ENCODE results near the gene ALPP. TPM values are rescaled to one million over a fixed set of nuclear protein-coding genes. Genes with fewer than 3 reads are reported as not detected.

The ALPP gene
- total and polyA plus RNA-seq, 7 donors: not detected

DNA sequence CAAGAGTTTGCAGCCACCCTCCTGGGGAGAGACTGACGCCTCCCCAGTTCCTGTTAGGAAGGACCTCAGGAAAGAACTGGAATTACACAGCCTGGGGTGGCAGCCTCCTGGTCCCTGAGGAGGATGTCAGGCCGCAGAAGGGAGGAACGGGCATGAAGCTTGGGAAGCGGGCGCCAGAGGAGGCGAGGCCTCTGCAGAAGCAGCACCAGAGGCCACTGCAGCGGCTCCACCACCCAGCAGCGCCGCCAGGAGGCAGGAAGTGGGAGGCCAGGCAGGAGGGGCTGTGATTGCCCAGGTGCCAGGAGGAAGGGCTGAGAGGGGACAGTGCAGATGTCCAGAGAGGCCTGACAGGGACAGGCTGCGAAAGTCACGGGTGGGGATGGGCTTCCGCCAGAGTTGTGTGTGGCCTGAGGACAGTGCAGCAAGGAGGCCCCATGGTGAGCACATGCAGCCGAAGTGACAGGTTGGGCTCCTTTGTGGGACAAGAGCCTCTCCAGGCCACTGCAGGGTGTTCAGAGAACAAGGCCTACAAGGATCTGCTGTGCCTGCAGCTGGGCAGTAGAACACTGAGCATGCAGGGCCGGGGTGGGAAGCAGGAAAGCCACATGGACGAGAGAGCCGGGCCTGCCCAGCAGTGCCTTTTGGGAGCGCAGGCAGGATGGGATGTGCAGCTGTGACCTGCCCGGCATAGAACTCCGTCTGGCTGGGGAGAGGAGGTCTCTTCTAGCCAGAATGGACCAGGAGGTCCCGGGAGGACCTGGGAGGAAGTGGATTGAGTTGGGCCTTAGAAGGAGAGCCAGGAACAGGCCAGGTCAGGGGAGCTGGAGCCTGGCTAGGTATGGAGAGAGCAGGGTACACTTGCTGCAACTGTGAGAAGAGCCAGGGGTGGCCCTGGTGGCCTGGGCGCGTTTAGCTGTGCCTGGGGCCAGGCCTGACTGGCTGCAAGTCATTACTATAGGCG, 39.1 kb upstream of the ALPP start:
- Histone ChIP-seq H3K27me3 (ENCODE audit: insufficient read depth in 3 of 3, low read length in 2 of 3) (peaks cover 0 to 6% (median 0%) of the 10 kb centered on the region in 3 donors), H3K4me3 (no peak overlapping the region), H3K27ac (no peak overlapping the region), H3K36me3 (ENCODE audit: insufficient read depth in 1 of 2, low read depth in 1 of 2) (no peaks in the 10 kb centered on the region), H3K9me3 (no peaks in the 10 kb centered on the region), H3K4me1 (no peaks in the 10 kb centered on the region)
- DNase-seq (peak in 1 of 2 donors; percentile 43), ATAC-seq (no peak)
- WGBS, 3 donors: 76 to 78% (median 77%) methylated on average over 23 of the region's 23 CpGs
- TF ChIP-seq, protein P1, sequence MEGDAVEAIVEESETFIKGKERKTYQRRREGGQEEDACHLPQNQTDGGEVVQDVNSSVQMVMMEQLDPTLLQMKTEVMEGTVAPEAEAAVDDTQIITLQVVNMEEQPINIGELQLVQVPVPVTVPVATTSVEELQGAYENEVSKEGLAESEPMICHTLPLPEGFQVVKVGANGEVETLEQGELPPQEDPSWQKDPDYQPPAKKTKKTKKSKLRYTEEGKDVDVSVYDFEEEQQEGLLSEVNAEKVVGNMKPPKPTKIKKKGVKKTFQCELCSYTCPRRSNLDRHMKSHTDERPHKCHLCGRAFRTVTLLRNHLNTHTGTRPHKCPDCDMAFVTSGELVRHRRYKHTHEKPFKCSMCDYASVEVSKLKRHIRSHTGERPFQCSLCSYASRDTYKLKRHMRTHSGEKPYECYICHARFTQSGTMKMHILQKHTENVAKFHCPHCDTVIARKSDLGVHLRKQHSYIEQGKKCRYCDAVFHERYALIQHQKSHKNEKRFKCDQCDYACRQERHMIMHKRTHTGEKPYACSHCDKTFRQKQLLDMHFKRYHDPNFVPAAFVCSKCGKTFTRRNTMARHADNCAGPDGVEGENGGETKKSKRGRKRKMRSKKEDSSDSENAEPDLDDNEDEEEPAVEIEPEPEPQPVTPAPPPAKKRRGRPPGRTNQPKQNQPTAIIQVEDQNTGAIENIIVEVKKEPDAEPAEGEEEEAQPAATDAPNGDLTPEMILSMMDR (IDR thresholded peaks at IDR 0.05): no peak
- intact Hi-C loops (cut with DNase I): loop anchor here (5.0 to 10.0 kb wide), 2 partner anchors 93 to 95 kb away; no protein-coding TSS in a partner anchor

DNA sequence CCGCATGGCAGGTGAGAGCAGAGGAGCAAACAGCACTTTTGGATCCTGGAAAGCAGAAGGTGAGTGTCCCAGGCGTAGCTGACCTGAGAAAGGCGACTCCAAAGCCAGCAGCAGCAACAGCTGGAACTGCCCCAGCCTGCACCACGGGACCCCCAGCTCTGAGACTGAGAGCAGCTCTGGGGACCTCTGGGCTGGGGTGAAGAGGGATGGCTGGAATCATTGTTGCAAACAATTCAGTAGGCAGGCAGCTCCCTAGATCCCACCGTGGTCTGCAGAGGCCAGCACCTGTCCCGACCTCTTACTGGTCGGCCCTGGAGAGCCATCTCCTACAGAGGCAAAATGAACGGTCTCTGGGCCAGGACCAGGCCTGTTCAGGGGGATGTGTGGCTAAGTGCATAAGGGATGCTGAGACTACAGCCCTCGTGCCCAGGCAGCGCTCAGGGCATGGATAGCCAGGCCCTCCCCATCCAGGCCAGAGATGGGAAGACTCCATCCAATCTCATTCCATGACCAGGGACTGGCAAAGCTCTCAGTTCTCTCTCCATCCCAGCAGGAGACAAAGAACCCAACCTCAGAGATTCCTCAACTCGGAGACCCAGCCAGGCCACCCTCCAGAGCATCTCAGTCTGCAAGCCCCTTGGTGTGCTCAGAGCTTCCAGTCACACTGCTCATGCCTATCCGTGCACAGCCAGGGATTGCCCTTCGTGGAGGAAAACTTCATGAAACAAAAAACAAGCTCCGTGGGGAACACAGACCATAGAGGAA, 38.2 kb upstream of the ALPP start:
- Histone ChIP-seq H3K36me3 (ENCODE audit: insufficient read depth in 1 of 2, low read depth in 1 of 2) (no peaks in the 10 kb centered on the region), H3K27ac (no peak overlapping the region), H3K9me3 (no peaks in the 10 kb centered on the region), H3K4me1 (no peaks in the 10 kb centered on the region), H3K27me3 (ENCODE audit: insufficient read depth in 3 of 3, low read length in 2 of 3) (peaks cover 0 to 6% (median 0%) of the 10 kb centered on the region in 3 donors), H3K4me3 (no peak overlapping the region)
- DNase-seq (peak in 1 of 2 donors; percentile 18), ATAC-seq (no peak)
- intact Hi-C loops (cut with DNase I): no loop called here
- 88% methylated on average over 14 of the region's 14 CpGs for WGBS, 3 donors
- TF ChIP-seq, protein P1 (IDR thresholded peaks at IDR 0.05): no peak

DNA sequence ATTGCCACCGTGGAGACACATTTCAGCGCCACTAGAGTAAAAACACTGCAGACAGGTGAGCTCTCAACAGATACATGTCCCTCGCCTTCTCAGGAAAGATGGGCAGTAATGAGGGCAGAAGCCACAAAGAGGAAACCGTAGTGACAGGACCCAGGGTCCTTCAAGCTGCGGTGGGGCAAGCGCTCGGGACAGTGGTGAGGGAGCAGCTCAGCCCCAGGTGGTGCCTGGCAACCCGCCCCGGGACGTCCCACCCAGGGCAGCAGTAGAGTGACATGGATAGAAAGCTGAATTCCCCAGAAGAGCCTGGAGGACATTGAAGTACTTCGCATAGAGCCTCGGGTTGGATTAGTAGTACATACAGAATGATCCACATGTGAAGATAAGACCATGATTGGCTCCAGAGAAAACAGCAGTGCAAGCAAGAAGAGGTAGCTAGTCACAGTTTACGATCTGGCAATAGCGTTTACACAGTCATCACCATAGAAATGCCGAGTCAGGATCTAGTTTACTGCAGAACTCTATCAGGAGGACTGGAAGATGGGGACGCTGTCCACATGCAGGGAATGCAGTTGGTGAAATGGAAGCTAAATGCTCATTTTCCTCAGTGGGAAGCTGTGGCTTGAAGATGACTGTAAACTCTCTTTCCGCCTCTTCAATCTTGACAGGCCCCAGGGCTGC, 37.4 kb upstream of the ALPP start:
- TF ChIP-seq, protein P1 (IDR thresholded peaks at IDR 0.05): no peak
- H3K9me3 ChIP-seq: no peaks in the 10 kb centered on the region
- ATAC-seq (no peak), DNase-seq (no peak)
- 86 to 90% (median 87%) methylated on average over 17 of the region's 17 CpGs for WGBS, 3 donors
- no peak overlapping the region for H3K27ac ChIP-seq
- no peak overlapping the region for H3K4me3 ChIP-seq
- intact Hi-C loops (cut with DNase I): no loop called here
- H3K4me1 ChIP-seq: no peaks in the 10 kb centered on the region
- H3K27me3 ChIP-seq (ENCODE audit: insufficient read depth in 3 of 3, low read length in 2 of 3): peaks cover 0 to 6% (median 0%) of the 10 kb centered on the region in 3 donors
- no peaks in the 10 kb centered on the region for H3K36me3 ChIP-seq (ENCODE audit: insufficient read depth in 1 of 2, low read depth in 1 of 2)

DNA sequence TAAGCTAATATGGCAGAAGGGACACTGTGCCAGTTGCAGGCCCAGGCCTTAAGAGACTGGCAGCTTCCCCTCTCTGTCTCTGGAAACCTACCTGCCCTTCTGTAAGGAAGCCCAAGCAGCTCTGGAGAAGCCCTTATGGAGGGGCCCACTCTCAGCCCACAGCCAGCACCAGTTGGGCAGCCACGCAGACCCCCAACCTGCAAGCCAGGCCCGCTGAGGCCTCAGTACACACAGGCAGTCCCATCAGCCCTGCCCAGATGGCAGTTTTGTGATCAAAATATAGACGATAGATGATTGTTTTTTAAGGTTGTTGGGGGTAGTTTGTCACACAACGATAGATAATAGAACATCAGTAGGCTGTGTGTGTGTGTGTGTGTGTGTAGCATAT, 36.8 kb upstream of the ALPP start:
- Histone ChIP-seq H3K36me3 (ENCODE audit: insufficient read depth in 1 of 2, low read depth in 1 of 2) (no peaks in the 10 kb centered on the region), H3K27ac (no peak overlapping the region), H3K27me3 (ENCODE audit: insufficient read depth in 3 of 3, low read length in 2 of 3) (peaks cover 0 to 6% (median 0%) of the 10 kb centered on the region in 3 donors), H3K4me1 (no peaks in the 10 kb centered on the region), H3K9me3 (no peaks in the 10 kb centered on the region), H3K4me3 (no peak overlapping the region)
- ATAC-seq: no peak
- DNase-seq: peak in 1 of 2 donors; percentile 21
- intact Hi-C loops (cut with DNase I): no loop called here
- whole genome bisulfite sequencing, 3 donors: 91 to 97% (median 91%) methylated on average over 4 of the region's 4 CpGs
- TF ChIP-seq, protein P1 (IDR thresholded peaks at IDR 0.05): no peak

Data from psoas muscle (tissue), 8 donors.